Globus pallidus (tissue), 1 donor: Measurements from ENCODE around the gene TRIM38.
A peak's percentile ranks its signal among the peaks of the same experiment; 100 is the strongest.
"Not testable (repeated sequence)": the region's sequence is repeated elsewhere in the genome, so short reads cannot be mapped to it uniquely, and the experiment has no call there.

Source experiments
- DNase-seq: peaks from one replicate; pipeline ENCODE4 v3.0.0-alpha.2; 2015; ENCODE audit warnings: low spot score

The TRIM38 gene

DNA sequence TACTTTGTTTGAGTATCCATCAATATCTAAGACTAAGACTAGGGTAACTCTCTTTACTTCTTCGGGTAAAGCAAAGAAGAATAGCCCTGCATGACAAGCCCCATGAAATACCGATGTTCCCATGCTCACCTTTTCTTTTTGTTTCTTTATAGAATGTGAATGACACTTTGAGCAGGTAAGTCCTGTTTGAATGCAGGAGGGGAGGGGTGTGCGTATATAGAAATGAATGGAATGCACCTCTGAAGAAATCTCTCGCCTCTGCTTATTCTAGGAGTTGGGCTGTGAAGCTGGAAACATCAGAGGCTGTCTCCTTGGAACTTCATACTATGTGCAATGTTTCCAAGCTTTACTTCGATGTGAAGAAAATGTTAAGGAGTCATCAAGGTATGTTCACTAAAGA, 10.3 kb downstream of the TRIM38 start:
- DNase-seq: no peak

DNA sequence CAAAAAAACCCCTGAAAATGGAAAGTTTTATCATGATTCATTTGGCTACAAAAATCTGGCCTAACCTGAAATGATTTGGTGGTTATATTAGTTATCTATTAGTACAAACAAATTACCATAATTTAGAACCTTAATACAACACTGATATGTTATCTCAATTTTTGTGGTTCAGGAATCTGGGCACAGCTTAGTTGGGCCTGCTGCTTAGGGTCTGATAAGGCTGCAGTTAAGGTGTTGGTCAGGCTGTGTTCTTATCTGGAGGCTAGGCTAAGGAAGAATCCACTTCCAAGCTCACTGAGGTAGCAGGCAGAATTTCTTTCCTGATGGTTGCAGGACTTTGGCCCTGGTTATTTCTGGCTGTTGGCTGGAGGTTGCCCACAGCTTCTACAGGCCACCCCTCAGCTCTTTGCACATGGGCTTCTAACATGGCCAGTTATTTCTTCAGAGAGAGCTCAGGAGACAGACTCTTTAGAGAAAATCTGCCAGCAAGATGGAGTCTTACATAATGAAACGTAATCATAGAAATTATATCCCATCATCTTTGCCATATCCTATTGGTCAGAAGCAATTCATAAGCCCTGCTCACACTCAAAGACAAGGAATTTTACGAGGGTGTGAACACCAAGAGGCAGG, 11.4 kb downstream of the TRIM38 start:
- DNase-seq: no peak

DNA sequence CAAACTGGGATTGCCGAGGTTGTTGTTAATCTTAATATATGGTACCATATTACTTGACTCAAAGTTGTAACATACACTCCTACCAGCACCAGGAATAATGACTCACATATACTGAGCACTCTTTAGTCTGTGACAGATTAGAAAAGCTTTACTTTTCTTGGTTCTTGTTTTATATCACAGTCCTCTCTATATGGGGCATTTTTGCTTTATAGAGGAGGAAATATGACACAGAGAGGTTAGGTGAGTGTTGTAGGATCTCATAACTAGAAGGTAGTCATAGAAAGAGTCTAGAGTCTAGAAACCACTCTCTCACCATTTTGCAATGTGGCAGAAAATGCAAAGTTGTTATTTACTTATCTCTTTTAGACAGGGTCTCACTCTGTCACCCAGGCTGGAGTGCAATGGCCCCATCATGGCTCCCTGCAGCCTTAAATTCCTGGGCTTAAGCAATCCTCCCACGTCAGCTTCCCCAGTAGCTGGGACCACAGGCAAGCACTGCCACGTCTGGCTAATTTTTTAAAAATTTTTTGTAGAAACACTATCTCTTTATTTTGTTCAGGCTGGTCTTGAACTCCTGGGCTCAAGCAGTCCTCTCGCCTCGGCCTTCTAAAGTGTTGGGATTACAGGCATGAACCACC, 13.4 kb downstream of the TRIM38 start:
- no peak for DNase-seq

DNA sequence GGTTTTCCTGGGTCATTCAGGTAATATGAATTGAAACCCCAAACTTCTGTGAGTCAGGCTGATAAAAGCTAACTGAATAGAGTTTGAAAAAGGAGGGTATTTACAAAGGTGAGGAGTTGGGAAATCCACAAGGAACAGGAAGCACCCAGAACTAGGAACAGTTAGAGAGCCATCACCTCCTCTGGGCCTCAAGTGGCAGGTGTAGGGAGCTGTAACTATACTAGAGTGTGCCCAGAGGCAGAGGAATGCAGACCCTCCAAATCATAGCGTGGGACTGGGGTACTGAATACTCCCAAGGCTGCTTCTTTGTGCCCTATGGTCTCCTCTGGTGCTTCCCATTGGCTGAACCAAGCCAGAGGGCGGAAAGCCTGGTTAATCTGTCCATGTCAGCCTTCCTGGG, 18.3 kb downstream of the TRIM38 start:
- no peak for DNase-seq

DNA sequence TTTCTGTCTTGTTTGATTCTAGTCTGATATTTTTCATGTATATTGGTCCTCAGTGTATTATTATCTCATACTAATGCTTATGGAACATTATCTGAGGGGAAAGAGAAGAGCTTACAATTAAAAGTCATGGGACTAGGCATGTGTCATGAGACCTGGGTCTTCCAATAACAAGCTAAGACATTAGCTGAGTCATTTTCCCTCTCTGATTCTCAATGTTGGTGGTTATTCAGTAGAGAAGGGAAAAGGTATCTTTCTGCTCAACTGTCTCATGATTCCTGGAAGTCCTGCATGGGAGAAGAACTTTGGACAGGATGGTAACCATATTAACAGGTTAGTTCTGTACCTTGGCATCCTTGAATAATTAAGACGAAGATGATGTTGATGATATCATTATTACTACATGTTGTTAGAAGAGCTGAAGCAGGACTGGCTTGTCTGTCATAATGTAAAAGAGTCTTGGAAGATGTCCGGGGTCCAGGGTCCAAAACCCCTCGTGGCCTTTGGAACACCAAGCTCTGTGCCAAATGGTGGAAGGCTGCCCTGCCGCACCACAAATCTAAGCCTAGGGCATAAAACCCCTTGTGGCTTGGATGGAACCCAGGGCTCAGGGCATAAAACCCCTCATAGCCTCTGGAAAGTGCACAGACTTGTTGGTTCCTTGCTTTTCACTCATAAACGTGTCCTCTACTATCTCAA, 19.1 kb downstream of the TRIM38 start:
- DNase-seq: no peak

DNA sequence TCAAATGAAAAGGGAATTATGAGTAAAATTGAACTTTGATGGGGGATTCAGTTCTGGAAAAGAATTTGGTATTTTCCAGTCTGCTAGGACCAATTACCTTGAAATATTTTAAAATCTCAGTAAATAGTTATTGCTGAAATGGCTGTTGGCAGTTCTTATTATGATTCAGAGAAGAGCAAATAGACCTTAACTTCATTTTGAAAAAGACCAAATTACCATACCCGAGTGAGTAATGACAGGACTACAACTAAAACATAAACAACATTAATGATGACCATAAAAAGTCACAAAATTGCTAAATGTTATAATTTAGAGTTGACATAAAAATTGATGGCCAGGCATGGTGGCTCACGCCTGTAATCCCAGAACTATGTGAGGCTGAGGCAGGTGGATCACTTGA, 21.7 kb downstream of the TRIM38 start:
- no peak for DNase-seq

DNA sequence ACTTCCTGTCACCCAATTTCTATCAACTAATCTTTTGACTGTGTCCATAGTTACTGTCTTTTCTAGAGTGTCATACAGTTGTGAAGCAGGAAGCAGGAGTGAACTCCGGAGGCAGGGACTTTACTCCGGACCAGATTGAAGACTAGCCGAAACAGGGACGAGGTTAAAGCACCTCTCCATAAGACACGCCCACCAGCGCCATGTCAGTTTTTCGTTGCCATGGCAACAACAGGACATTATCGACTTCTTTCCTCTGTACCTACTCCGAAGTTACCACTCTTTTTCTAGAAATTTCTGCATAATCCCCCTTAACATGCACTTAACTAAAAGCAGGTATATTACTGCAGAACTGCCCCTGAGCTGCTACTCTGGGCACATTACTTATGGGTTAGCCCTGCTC, 25.2 kb downstream of the TRIM38 start:
- no peak for DNase-seq

DNA sequence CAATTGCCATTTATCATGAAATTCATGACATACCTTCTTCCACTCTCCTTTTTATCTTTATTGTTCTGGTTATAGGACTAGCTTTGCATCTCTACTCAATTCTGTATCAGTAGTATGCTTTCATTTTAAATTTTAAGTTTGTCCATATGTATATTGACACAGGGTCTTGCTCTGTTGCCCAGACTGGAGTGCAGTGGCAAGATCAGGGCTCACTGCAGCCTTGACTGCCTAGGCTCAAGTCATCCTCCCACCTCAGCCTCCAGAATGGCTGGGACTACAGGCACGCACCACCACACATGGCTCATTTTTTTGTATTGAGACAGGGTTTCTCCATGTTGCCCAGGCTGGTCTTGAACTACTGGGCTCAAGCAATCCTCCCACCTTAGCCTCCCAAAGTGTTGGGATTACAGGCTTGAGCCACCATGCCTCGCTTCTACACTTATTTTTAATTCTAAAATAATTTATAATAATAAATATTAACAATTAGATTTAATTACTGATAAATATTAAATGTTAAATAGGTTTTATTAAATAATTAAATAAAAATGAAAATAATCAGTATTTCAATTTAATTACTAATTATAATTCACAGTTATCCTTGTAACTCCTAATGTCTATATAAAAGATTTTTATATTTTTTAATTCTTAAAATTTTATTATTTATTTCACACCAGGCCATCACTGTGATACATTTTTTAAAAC, 27.7 kb downstream of the TRIM38 start:
- no peak for DNase-seq

DNA sequence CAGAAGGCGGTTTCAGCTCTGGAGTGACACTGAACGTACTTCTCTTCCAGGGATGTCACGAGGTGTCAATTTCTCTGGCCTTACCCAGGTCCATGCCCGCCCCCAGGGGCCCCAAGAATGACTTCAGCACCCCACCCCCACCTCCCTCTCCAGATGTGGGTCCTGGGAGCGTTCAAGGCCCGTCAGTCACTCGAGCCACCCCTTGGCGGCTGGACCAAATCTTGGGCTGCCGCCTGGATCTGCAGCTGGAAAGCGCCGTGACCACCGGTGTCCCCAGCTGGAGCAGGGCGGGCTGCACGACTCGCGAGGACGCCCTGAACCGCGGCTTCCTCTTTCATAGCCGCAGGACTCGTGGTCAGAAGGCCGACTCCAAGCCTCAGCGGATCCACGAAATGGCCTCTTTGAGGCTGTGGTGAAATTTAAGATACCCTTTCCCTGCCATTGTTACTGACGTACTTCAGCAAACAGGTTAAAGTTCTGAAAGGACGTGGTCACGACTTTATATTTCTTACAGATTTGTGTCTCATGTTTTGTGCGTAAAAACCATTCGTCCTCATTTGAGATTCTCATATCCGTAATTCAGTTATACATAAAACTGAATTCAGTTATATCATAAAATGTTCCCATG, 29.3 kb downstream of the TRIM38 start:
- DNase-seq: peak; percentile 55

DNA sequence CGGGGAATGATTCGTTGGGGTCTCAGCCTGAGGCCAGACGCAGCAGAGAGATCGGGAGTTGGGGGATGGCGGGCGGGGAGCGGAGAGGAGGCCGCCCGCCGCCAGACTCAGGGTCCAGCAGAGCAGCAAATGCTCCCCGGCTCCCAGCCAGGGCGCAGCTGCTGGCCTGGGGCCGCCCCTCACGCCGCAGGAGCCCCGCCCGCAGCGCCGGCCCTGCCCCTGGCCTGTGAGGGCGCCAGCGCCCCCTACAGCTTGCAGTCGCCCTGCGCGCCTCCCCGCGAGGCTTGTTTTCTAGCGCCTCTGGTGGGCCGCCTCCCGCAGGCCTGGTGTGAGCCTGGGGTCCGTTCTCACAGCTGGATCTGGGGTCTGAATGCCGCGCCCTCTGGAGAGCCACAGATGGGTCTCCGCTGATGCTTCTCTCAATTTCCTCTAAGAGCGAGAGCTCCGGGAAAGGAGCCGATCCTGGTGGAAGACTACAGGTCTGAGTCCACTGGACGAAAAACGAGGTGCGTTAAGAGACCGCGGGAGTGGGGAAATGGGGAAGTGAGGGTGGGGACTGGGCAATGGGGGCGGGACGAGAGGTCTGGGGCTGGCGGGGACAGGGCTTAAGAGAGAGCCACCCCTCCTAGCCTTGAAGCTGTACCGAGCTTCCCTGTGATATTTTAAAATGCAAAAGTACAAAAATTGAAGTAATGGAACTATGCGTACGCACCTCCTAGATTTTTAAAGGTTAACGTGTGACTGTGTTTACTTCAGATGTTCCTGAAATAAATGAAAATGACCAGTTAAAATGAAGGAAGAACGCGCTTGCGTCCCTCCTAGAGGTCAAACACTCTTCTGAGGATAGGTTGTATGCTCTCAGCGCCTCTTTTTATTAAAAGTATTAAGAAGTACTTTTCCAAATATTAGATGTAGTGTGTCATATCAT, 30.1 kb downstream of the TRIM38 start:
- peak; percentile 91 for DNase-seq

DNA sequence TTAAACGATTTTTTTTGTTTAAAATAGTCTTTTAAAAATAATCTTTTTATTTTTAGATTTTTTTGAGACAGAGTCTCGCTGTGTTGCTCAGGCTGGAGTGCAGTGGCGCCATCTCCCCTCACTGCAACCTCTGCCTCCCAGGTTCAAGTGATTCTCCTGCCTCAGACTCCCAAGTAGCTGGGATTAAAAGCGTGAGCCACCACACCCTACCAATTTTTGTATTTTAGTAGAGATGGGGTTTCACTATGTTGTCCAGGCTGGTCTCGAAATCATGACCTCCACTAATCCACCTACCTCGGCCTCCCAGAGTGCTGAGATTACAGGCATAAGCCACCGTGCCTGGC, 30.7 kb downstream of the TRIM38 start:
- DNase-seq: not testable (repeated sequence)

DNA sequence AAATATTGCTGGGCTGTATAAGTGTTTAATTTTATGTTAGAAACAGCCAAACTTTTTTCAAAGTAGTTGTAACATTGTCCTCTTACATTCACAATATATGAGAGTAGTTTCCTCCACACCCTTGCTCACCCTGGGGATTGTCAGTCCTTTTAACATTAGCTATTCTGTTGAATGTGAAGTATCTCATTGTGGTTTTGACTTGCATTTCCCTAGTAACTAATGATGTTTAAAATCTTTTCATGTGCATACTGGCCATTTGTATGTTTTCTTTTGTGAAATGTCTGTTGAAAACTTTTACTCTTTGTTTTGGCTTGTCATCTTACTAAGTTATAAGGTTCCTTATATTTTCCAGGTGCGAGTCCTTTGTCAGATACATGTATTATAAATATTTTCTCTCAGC, 32.9 kb downstream of the TRIM38 start:
- DNase-seq: no peak

DNA sequence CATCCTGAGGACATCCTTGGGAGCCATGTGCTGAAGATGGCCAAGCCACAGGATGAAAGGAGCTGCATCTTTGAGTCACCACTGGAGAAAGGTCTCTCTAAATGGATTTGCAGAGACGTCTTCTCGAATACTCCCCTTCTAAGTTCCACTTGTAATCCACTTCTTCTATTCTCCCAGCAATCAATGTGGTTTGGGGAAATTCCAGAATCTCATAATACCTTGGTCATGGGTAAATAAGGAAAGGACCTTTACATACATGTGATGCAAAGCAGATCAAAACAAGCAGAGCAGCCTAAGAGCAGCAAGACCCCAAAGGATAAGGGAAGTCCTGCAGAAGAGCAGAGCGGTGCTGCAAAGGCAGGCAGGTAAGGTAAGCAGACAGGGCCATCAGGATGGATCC, 35.3 kb downstream of the TRIM38 start:
- no peak for DNase-seq

DNA sequence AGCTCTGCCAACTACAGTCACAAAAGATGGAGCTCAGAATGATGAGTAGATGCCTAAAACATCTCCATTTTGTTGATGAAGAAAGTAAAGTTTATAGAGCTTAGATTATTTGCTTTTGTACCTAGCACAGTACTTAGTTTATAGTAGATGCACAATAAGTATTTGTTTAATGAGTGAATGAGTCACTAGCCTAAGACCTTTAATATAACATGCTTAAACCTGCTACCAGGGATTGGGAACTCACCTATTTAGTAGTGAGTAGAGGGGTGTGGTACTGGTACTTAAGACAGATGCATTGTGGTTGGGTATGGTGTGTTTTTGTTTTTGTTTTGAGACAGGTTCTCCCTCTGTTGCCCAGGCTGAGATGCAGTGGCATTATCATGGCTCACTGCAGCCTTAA, 35.8 kb downstream of the TRIM38 start:
- DNase-seq: no peak

DNA sequence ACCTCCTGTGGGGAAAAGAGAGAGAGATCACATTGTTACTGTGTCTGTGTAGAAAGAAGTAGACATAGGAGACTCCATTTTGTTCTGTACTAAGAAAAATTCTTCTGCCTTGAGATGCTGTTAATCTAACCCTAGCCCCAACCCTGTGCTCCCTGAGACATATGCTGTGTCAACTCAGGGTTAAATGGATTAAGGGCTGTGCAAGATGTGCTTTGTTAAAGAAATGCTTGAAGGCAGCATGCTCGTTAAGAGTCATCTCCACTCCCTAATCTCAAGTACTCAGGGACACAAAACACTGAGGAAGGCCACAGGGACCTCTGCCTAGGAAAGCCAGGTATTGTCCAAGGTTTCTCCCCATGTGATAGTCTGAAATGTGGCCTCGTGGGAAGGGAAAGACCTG, 36.6 kb downstream of the TRIM38 start:
- not testable (repeated sequence) for DNase-seq

DNA sequence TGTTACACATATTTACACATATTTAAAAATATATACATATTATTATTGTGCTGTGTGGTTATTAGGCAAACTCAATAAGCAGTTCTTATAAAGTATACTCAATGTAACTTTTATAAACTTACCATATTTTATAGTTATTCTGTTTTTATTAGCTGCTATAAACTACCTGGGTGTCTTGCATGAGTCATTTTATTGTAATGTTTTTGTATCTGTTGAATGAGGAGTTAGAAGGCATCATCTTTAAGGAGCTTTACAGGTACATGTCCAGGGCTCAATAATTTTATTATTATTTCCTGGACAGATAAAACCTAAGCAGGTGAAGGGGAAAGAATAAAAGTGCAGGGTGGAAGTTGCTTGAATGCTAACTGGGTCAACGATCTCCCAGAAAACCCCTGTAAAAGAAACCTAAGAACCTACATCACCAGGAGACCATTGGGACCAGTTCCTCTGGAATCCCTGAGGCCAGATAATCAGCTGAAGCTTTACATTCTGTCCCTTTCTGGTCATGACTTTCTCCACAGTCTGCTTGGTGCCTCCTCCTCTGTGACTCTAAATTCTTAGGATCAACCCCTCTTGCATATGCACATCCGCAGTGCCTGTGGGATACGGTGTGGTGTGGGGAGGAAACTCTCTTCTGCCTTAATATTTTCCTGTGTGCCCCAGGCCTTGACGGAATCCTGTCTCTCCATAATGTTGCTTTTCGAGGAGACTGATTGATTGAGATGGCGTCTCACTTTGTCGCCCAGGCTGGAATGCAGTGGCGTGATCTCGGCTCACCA, 38.0 kb downstream of the TRIM38 start:
- no peak for DNase-seq

DNA sequence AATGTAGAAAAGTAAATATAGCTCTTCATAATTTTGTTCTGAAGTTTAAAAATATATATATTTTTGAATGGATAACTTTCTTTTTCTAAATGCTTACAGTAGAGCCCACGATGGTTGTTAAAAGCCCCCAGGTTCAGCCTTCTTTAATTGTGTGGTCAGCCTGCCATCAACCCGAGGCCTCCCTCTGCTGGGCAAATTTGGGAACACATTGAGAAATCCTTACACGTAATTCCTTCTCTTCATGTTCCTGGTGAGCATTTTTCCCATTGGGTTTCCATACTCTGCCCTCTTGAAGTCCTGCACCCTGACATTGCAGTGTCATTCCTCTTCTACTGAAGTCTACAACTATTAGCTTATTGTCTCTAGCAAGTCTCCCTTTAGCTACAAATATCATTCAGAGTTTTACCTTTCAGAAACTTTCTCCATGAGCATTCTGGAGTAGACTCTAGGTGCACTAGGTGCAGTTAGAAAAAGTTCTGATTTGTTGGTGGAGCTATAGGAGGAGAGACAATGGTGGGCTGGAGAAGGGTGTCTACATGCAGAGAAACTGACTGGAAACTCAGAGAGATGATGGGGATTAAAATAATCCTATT, 40.6 kb downstream of the TRIM38 start:
- DNase-seq: peak; percentile 34

DNA sequence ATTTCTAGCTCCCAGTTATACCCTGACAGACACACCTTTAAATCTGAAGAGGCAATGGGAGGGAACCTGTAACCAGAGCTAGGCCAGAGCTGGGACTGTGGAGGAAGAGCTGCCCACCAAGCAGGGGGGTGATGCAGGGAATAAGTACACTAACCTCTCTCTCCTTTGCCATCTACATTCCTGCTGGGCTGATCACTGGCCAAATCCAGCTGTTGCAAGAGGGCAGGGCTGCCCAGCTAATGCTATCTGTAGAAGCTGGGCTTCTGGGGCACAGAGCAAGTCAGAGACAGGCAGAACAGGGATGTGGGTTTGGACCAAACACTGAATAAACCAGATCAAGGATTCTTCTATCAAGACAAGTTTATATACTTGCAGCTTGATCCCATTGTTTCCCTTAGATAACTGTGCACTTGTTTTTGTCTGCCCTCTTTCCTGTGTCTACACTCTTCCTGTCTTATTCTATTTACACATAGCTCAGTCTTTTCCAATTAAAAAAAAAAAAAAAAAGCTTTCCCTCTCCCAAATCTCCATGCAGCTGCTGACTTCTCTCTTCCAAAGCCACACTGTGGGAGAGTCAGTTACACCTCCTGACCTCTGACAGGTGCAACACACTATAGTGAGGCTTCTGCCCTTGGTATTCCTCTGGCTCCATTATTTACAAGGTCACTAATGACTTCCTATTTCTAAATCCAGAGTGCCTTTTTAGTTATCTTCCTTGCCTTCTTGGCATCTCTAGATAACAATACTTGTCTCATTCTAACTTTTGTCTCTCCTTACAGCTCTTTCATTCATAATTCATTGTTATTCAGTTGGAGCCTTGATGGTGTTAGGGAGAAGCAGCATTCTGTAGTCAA, 43.7 kb downstream of the TRIM38 start:
- no peak for DNase-seq

DNA sequence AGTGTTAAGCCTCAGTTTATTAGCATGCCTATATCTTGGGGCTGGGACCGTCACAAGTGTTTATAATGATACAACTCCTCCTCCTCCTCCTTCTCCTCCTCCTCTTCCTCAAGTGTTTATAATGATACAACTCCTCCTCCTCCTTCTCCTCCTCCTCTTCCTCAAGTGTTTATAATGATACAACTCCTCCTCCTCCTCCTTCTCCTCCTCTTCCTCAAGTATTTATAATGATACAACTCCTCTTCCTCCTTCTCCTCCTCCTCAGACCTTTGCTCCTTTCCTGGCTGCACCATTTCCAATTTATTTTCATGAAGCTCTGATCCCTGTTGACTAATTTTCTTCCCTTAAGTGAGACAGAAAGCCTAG, 44.3 kb downstream of the TRIM38 start:
- not testable (repeated sequence) for DNase-seq
